HEK293 (cell line): ENCODE measurements around the gene FAM89A.
"Not testable (repeated sequence)": the region's sequence is repeated elsewhere in the genome, so short reads cannot be mapped to it uniquely, and the experiment has no call there.

Source experiments
- CTCF ChIA-PET: fragments of 350-600 bp; formaldehyde crosslinking; extraction: SDS; loops from one replicate; lab custom pipeline; 2021; ENCODE audit warnings: antibody characterized with exemption; lab: Yijun Ruan, JAX
- POLR2A ChIA-PET: fragments of 300-600 bp; formaldehyde crosslinking; extraction: SDS; loops from one replicate; lab custom pipeline; 2020; ENCODE audit warnings: antibody characterized with exemption, inconsistent platforms; lab: Yijun Ruan, JAX
- H3K27ac ChIP-seq: fragments of 200-500 bp; sonication (Bioruptor generic); 2 replicates; pipeline ENCODE4 v1.5.1; 2014; ENCODE audit warnings: low read depth, low read length, control low read depth, inconsistent platforms; ENCODE audit errors: extremely low read depth
- H3K36me3 ChIP-seq, 2 experiments: fragments of 200-500 bp in 1 of 2; sonication (Bioruptor generic) in 1 of 2; 1 replicate in 1 of 2; 2 replicates in 1 of 2; pipeline ENCODE4 v1.5.1; 2014 to 2017; ENCODE audit warnings: inconsistent platforms in 2 of 2, low read length in 2 of 2; ENCODE audit not compliant: control insufficient read depth in 2 of 2, insufficient read depth in 1 of 2
- H3K4me1 ChIP-seq: fragments of 200-500 bp; sonication (Bioruptor generic); 2 replicates; pipeline ENCODE4 v1.5.1; 2014; ENCODE audit warnings: mild to moderate bottlenecking, low read length, inconsistent platforms; ENCODE audit not compliant: control insufficient read depth, insufficient read depth
- H3K4me3 ChIP-seq: 2 replicates; pipeline ENCODE4 v1.5.1; 2011; ENCODE audit warnings: low read depth, mild to moderate bottlenecking, control low read depth, low read length, moderate library complexity
- H3K9me3 ChIP-seq: fragments of 200-500 bp; sonication (Bioruptor generic); 2 replicates; pipeline ENCODE4 v1.5.1; 2014; ENCODE audit warnings: low read depth, low read length, inconsistent platforms; ENCODE audit not compliant: control insufficient read depth, insufficient read depth
- CTCF ChIP-seq: fragments of 450-650 bp; formaldehyde crosslinking; IDR thresholded peaks from 2 replicates; pipeline ENCODE4 v1.5.1; 2016; ENCODE audit warnings: missing biosample characterization, missing genetic modification characterization
- PRDM1 ChIP-seq: fragments of 450-650 bp; formaldehyde crosslinking; IDR thresholded peaks from 2 replicates; pipeline ENCODE4; 2016; ENCODE audit warnings: missing biosample characterization, missing genetic modification characterization
- REST ChIP-seq: fragments of 450-650 bp; formaldehyde crosslinking; IDR thresholded peaks from 2 replicates; pipeline ENCODE4 v1.5.1; 2016; ENCODE audit warnings: missing biosample characterization, missing genetic modification characterization
- ZBTB26 ChIP-seq: fragments of 450-650 bp; formaldehyde crosslinking; optimal IDR thresholded peaks from 2 replicates; pipeline ENCODE3; 2016; ENCODE audit warnings: missing biosample characterization, mild to moderate bottlenecking, missing genetic modification characterization
- ZNF121 ChIP-seq: fragments of 450-650 bp; formaldehyde crosslinking; IDR thresholded peaks from 2 replicates; pipeline ENCODE4 v1.5.1; 2016; ENCODE audit warnings: missing biosample characterization, missing genetic modification characterization
- ZNF138 ChIP-seq: fragments of 450-650 bp; formaldehyde crosslinking; IDR thresholded peaks from 2 replicates; pipeline ENCODE4 v1.5.1; 2016; ENCODE audit warnings: missing biosample characterization, missing genetic modification characterization, borderline replicate concordance
- ZNF169 ChIP-seq: fragments of 450-650 bp; formaldehyde crosslinking; IDR thresholded peaks from 2 replicates; pipeline ENCODE4 v1.5.1; 2016; ENCODE audit warnings: missing biosample characterization, missing genetic modification characterization
- ZNF555 ChIP-seq: fragments of 450-650 bp; formaldehyde crosslinking; conservative IDR thresholded peaks from 2 replicates; pipeline ENCODE4 v1.5.1; 2017; ENCODE audit warnings: missing biosample characterization, mild to moderate bottlenecking, missing genetic modification characterization, inconsistent platforms
- ZNF624 ChIP-seq: fragments of 450-650 bp; formaldehyde crosslinking; IDR thresholded peaks from 2 replicates; pipeline ENCODE4 v1.5.1; 2017; ENCODE audit warnings: missing biosample characterization, missing genetic modification characterization
- ZNF830 ChIP-seq: fragments of 450-650 bp; IDR thresholded peaks from 2 replicates; pipeline ENCODE4 v1.5.0; 2018; ENCODE audit warnings: missing biosample characterization, missing genetic modification characterization, low read depth, mild to moderate bottlenecking, moderate library complexity
- ZNF843 ChIP-seq: fragments of 450-650 bp; formaldehyde crosslinking; IDR thresholded peaks from 2 replicates; pipeline ENCODE4 v1.5.1; 2016; ENCODE audit warnings: missing biosample characterization, missing genetic modification characterization

FAM89A gene

GRCh38 chr1:230986976-230987375 lies 53.1 kb downstream of the FAM89A start:
- CTCF ChIA-PET: no interaction called here
- peaks cover under 1% of the 10 kb centered on the region; the same call in 1 of the 2 replicates for H3K4me1 ChIP-seq
- TF ChIP-seq CTCF (tag by site-specific recombination) (no peak), REST (peak; percentile 75), PRDM1 (tag by site-specific recombination) (peak; percentile 27; the same call in 1 of the 2 replicates)
- TF ChIP-seq, all 188 proteins: peak for 2
- Histone ChIP-seq H3K4me3 (no peak overlapping the region), H3K36me3 (peaks cover 36 to 38% of the 10 kb centered on the region in 2 experiments), H3K27ac (no peak overlapping the region), H3K9me3 (no peaks in the 10 kb centered on the region)
- POLR2A ChIA-PET: interaction anchor here (0.7 kb wide), 1 partner anchor 8 kb away, joined by 3 read pairs; the partner anchor contains the start of genes ARV1 and TTC13

- TF ChIP-seq ZNF624 (tag by site-specific recombination): no peak
- no peak for TF ChIP-seq ZNF830 (tag by site-specific recombination)
- TF ChIP-seq ZNF121 (tag by site-specific recombination): peak; percentile 78
- no peak for TF ChIP-seq ZNF169
- TF ChIP-seq ZNF138: no peak
- no peak for TF ChIP-seq ZNF843 (tag by site-specific recombination)
- TF ChIP-seq ZNF555 (tag by site-specific recombination): no peak
- no peak overlapping the region for H3K27ac ChIP-seq
- H3K4me1 ChIP-seq: no peaks in the 10 kb centered on the region; the same call in 1 of the 2 replicates
- POLR2A ChIA-PET: no interaction called here
- H3K4me3 ChIP-seq: no peak overlapping the region
- CTCF ChIA-PET: interaction anchor here (0.7 kb wide), 1 partner anchor 184 kb away, joined by 4 read pairs; no protein-coding TSS in a partner anchor
- peaks cover 37 to 40% of the 10 kb centered on the region in 2 experiments for H3K36me3 ChIP-seq
- no peaks in the 10 kb centered on the region for H3K9me3 ChIP-seq
These were observed 54.3 kb downstream of the FAM89A start for GRCh38 chr1:230985711-230986110.

GRCh38 chr1:230984622-230985515 lies 55.2 kb downstream of the FAM89A start:
- peaks cover 34 to 37% of the 10 kb centered on the region in 2 experiments for H3K36me3 ChIP-seq
- H3K4me1 ChIP-seq, CTCF ChIA-PET, H3K27ac ChIP-seq, H3K4me3 ChIP-seq, POLR2A ChIA-PET, H3K9me3 ChIP-seq: not testable (repeated sequence)
- peak; percentile 8 for TF ChIP-seq ZBTB26
